AML-193 (cell line): ENCODE data around the gene PSMB1.
"Not testable (repeated sequence)": the region's sequence is repeated elsewhere in the genome, so short reads cannot be mapped to it uniquely, and the experiment has no call there.

Experiments
- DNase-seq, 2 experiments: peaks; one replicate each; lab custom pipeline; 2025; lab: John Stamatoyannopoulos, UW

PSMB1 gene

DNA sequence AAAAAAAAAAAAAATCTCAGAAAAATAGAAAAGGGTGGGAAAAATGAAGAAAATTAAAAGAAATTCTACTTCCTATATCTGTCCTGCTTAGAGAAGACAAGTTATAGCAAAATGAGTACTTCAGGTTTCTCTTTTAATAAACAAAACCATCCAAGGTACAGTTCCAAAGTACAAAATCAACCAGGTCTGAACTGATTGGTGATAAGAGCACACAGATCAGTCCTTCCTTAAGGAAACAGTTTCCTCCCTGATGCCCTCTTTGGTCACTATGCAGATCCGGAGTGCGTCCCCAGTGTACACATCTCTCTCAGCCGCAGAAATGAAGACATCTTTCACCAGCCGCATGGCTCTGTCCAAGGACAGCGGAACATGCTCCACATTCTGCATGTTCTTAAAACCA, 18.1 kb downstream of the PSMB1 start:
- no peak for DNase-seq

DNA sequence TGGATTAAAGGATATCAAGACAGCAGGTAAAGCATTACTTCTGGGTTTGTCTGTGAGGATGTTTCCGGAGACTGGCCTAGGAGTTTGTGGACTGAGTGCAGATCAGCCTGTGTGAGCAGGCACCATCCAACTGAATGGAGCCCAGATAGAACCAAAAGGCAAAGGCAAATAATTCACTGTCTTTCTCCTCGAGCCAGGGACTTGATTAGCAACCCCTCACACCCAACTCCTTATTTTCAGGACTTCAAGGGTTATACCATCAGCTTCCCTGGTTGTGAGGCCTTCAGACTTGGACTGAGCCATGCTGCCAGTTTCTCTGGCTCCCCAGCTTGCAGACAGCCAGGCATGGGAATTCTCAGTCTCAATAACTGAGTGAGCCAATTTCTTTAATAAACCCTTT, 19.3 kb downstream of the PSMB1 start:
- DNase-seq, result no peak

DNA sequence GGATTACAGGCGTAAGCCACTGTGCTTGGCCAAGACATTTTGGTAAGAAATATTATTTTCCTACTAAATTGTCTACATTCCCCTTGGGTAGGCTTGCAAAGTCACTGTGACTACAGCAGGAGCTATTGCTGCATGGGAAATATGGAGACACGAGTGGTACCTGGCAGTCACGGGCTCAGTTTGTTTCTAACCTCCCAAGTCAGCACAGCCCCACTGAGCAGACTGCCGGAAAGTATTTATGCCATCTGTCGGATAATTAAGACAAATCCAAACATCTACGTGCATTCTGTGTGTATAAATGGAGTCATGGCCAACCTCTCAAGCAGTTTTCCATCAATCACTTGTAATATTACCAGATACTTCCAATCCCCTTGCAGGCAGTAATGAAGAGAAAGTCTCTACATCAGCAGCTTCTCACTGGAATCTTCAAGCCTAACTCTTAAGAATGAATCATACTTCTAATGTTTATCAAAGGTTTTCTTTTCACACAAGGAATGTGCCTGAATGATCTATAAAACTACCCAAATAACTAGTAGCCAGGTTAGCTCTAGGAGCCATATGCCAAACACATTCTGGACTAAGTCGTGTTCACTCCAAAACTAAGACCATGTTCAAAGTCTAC, 20.1 kb downstream of the PSMB1 start:
- DNase-seq, result no peak

DNA sequence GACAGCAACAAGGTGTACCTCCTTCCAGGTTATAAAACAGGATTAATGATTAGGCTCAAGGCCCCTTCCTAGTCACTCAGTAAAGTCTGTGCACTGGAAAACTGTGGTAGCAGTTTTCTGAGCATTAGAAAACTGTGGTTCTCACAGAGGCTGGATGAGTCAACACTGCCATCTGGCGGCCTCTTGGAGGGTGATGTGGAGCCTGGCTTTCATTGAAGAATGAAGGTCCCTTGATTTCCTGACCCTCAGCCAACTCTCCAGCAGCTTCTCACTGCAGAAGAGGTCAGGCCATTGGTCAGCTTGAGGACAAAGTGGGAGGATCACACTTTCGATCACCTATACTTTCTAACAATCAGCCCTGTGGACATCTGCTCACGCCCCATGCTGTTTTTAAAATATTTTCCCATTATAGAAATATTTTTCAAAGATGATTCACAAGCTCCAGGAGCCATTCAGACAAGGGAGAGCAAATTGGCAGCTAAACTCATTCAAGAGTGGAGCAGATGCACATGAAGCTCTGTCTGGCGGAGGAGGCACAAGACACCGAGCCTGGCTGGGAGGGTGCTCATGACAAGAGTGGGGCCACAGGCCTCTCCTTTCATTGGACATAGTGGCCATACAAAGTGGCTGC, 23.2 kb downstream of the PSMB1 start:
- DNase-seq, result peak; percentile 73 to 74

DNA sequence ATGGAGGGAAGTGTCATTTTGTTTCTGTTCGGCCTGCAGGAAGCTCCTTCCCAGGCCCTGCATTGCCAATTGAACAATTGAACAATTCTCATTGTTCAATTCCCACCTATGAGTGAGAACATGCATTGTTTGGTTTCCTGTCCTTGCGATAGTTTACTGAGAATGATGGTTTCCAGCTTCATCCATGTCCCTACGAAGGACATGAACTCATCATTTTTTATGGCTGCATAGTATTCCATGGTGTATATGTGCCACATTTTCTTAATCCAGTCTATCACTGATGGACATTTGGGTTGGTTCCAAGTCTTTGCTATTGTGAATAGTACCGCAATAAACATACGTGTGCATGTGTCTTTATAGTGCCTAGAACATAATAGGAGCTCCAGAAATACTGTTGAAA, 25.1 kb downstream of the PSMB1 start:
- DNase-seq, result not testable (repeated sequence)

DNA sequence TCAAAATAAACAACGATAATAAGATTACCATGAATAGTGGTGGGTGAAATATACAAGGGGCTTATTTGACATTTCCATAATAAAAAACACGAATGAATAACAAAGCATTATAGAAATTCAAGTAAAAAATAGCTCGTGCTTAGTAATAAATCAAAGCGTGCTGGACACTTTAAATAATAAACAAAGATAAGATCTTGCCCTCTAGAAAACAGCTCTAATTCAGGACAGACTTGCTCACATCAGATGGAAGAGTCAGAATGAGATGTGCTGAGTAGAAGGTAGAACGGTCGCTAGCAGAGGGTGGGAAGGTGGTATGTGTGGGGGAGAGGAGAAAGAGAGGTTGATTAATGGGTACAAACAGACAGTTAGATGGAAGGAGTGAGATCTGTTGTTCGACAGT, 27.3 kb downstream of the PSMB1 start:
- no peak for DNase-seq

DNA sequence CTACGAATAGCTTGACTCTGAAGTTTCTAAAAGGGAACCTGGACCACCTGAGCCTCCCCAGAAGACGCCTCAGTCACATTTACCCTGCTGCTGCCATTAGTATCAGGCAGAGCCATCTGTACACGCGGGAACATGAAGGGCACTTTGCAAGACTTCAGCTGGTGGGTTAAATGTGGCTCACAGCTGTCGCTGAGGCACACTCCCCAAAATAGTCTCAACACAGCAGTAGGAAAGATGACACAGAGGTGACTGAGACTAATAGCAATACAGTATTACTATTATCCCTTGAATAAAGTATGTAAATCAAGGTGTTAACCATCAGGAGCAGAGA, 29.0 kb downstream of the PSMB1 start:
- no peak for DNase-seq

DNA sequence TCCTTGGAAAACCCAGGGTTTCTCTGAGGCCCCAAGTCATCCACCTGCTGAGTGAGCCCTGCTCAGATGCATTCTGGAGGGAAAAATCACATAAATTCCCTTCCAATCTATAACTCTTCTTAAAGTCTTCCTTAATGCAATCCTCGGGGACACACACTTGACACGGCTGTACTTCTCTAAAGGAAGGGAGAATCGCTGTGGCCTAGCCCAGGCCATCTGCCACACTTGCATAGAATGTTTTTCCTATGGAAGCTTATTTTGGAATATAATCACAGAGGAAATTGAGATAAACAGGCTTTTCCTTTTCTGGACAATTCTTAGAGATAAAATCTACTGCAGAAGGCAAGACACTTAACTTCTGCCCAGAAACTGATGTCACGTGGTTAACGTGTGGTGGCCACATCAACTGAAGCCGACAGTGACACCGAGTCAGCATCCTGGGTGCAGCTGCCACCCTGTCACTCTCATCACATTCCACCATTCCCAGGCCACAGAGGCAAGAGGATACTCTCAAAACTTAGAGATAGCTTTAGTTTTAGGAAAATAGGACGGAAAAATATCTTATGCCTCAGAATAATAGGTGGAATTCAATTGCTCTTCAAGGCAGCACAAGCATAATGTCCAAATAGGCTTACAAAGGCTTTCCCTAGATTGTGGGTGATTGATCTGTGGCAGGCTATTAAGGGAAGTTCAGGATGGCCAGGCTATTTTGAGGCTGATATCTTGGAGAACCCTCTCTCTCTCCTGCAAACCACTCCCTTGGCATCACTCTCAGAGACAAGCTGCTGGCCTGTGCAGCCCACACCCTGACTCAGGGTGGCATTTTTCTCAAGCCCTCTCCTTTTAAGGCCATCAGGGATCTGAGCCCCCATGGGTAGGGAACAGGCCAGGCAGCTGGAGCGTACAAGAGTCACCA, 29.6 kb downstream of the PSMB1 start:
- DNase-seq, result no peak

DNA sequence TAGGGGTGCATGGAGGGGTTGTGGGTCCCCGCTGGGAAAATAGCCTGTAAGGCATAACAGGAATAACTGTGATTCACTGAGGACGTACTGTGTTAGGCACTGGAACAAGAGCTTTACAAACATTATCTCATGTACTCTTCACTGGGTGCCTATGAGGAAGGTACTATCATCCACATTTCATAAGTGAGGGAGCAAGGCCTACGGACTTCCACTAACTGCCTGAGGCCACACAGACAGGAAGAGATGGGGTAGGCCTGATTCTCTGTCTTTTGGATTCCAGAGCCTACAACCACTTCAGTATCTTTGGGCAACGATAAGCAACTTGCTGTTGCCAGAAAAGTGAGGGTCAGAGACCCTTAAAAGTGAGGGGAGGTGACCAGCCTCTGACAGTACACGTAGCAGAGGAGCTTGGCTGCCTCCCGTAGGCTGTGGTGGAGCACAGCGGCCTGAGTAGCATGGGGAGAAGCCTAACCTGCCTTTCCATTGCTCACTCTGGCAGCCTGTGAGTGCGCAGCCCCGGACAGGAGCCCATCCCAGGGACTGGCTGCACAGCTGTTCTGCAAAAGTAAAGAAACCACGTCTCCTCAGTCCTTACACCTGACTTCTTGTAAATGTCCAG, 30.4 kb downstream of the PSMB1 start:
- DNase-seq, result peak; percentile 15 to 17

DNA sequence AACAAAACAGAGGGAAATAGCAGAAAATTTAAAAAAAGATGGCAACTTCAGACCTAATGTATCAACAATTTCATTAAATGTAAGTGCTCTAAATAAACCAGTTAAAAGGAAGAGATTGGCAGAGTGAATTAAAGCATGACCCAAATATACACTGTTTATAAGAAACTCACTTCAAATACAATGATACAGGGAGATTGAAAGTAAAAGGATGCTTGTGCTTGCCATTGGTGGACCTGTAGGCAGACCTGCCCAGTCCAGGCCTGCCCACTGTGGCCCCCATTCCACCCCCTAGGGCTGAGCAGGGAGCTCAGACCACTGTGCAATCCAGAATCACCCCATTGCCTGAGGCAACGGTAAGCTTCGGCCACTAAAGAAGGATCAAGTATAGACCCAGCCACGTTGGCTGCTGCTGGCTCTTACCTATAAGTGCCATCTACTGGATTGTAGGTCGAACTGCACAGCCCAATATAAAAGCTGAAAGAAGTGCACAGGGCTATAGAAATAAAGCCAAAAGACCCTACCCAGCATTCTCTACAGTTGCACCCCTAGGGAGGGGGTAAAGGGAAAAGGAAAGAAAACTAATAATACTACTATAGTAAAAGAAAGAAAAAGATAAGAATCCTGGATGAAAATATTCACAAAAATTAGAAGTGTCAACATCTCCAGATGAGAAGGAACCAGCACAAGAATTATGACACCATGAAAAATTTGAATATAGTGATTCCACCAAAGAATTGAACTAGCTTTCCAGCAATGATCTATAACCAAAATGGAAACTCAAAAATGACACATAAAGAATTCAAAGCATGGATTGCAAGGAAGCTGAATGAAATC, 36.1 kb downstream of the PSMB1 start:
- peak; percentile 84 to 85 for DNase-seq

DNA sequence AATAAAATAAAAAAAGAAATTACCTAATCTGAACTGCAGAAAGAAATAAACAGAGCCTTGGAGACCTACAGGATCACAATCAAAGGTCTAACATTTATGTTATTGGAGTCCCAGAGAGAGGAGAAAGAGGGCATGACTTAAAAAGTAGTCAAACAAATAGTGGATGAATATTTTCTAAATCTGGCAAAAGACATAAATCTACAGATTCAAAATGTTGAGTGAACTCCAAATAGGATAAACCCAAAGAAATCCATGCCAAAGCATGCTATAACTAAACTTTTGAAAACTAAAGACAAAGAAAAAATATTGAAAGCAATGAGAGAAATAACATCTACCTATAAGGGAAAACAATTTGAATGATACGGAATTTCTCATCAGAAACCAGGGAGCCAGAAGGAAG, 38.2 kb downstream of the PSMB1 start:
- no peak for DNase-seq

DNA sequence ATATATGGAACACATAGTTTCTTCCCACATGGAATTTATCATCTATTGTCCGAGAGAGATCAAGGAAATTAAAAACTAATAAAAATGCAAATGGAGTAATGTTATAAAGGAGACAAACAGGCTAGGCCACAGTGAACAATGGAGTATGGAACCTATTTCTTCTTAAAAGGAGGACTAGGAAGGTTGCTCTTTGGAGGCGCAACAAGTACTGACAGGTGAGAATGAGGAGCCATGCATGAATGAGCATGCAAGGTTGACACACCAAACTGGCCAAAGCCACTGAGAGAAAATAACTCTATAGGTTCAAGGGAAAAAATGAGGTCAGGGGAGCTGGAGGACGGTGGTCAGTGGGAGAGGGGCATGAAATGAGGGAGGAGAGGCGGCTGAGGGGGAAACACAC, 40.9 kb downstream of the PSMB1 start:
- DNase-seq, result no peak

DNA sequence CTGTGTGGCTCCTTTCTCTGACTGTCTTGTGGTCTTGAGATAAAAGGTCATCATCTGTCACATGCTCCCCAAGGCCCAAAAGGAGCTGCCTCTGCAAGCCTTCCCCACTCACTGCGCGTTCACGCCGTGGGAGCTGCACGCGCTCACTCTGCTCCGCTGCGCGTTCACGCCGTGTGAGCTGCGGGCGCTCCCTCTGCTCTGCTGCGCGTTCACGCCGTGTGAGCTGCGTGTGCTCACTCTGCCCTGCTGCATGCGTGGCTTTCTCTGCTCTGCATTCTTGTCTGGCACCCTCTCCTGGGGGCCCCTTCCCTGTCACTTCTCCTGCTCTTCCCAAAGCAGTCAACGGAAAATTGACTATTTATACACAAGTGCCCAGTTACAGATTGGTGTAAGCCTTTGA, 42.5 kb downstream of the PSMB1 start:
- DNase-seq, result no peak

DNA sequence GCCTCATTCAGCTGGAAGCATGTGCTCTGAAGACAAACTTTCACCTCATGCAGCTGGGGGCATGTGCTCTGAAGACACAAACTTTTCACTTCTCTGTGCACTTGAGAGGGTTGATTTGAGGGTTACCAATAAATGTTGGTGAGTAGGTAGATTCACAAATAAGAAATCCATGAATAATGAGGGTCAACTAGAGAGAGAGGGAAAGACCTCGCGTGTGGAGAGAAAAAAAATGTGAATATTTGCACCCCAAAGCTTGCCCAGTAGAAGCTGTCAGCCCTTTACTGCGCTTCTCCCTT, 43.4 kb downstream of the PSMB1 start:
- no peak for DNase-seq

DNA sequence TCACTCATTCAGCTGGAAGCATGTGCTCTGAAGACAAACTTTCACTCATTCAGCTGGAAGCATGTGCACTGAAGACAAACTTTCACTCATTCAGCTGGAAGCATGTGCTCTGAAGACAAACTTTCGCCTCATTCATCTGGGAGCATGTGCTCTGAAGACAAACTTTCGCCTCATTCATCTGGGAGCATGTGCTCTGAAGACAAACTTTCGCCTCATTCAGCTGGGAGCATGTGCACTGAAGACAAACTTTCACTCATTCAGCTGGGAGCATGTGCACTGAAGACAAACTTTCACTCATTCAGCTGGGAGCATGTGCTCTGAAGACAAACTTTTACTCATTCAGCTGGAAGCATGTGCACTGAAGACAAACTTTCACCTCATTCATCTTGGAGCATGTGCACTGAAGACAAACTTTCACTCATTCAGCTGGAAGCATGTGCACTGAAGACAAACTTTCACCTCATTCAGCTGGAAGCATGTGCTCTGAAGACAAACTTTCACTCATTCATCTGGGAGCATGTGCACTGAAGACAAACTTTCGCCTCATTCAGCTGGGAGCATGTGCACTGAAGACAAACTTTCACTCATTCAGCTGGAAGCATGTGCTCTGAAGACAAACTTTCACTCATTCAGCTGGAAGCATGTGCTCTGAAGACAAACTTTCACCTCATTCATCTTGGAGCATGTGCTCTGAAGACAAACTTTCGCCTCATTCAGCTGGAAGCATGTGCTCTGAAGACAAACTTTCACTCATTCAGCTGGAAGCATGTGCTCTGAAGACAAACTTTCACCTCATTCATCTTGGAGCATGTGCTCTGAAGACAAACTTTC, 44.0 kb downstream of the PSMB1 start:
- DNase-seq, result not testable (repeated sequence)

DNA sequence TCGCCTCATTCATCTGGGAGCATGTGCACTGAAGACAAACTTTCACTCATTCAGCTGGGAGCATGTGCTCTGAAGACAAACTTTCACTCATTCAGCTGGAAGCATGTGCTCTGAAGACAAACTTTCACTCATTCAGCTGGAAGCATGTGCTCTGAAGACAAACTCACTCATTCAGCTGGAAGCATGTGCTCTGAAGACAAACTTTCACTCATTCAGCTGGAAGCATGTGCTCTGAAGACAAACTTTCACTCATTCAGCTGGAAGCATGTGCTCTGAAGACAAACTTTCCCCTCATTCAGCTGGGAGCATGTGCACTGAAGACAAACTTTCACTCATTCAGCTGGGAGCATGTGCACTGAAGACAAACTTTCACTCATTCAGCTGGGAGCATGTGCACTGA, 44.8 kb downstream of the PSMB1 start:
- not testable (repeated sequence) for DNase-seq

DNA sequence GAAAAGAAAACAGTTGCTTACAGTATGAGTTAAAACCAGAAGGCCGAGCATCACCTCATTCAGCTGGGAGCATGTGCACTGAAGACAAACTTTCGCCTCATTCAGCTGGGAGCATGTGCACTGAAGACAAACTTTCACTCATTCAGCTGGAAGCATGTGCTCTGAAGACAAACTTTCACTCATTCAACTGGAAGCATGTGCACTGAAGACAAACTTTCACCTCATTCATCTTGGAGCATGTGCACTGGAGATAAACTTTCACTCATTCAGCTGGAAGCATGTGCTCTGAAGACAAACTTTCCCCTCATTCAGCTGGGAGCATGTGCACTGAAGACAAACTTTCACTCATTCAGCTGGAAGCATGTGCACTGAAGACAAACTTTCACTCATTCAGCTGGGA, 45.4 kb downstream of the PSMB1 start:
- DNase-seq, result not testable (repeated sequence)

DNA sequence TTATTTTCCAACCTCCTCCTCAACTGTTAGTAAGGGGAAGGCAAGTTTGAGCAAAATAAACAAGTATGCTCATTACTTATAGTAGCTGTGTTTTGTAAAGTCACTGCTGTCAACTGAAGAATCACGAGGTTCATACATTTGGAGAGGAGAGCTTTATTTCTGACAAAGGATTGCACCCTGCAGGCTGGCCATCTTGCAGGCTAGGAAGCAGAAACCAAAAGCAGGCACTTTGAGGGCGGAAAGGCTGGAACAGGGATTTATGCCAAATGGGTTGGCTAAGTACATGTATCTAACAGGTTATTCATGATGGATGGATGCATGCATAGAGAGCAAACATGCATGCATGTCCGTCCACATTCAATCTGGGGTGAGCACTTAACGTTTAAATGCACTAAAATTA, 46.7 kb downstream of the PSMB1 start:
- DNase-seq, result no peak

DNA sequence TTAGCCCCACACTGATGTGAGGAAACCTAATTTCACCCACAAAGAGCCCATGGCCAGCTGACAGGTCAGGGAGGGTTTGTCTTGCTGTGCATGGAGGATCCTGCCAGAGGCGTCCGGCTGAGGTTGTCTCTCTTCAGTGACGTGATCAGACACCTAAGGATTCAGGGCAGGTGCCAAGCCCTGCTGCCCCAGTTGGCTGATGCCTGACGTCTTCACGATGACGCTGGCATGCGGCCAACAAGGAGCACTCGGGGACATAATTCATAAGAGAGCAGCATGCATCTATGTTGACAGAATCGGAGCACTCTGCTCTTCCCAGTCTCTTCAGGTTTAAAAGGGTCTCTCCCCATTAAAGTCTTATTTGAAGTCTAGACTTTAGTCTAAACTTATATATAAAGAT, 47.8 kb downstream of the PSMB1 start:
- no peak for DNase-seq

DNA sequence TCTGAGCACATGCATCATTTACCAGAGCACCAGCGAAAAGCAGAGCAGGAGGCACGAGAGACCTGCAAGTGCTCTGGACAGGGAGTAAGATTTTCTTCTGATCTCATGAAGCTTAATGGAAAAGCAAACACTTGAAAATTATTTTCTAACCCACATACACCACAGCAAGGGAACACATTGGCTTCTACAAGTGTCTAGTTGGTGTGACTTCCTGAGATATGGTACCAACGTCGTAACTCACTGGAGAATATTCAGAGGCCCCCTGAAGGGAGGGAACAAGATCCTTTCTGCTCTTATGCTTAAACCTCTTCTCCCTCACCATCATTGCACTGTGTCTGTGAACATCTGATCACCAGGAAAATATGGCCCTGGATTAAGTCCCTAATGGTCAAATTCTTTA, 48.6 kb downstream of the PSMB1 start:
- no peak for DNase-seq

DNA sequence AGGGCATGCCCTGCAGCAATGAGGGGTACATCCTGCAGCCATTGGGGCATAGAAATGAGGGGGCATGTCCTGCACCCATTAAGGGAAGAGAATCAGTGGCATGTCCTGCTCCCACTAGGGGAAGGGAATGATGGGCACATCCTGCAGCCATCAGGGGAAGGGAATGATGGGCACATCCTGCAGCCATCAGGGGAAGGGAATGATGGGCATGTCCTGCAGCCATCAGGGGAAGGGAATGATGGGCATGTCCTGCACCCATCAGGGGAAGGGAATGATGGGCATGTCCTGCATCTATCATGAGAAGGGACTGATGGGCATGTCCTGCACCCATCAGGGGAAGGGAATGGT, 49.7 kb downstream of the PSMB1 start:
- DNase-seq, result no peak
